Measurements from ENCODE around the gene CHKB. TPM values are rescaled to one million over a fixed set of nuclear protein-coding genes. Genes with fewer than 3 reads are reported as not detected.

CHKB gene
- total RNA-seq, 4 donors from 2014 or later = 28.3 to 85.6 (median 34.9) TPM

GRCh38 chr22:50571264-50572175 is 11.1 kb downstream of the CHKB start:
- DNase-seq (ENCODE audit: low spot score) = no peak
- no peak for ATAC-seq (ENCODE audit: low FRiP score)
- no peak for TF ChIP-seq CTCF (IDR thresholded peaks at IDR 0.05)

- no peak for ATAC-seq (ENCODE audit: low FRiP score)
- DNase-seq (ENCODE audit: low spot score) = no peak
- TF ChIP-seq CTCF (IDR thresholded peaks at IDR 0.05) = no peak
Observed at GRCh38 chr22:50570861-50571260, 11.8 kb downstream of the CHKB start.

- ATAC-seq (ENCODE audit: low FRiP score) = no peak
- DNase-seq (ENCODE audit: low spot score) = no peak
- TF ChIP-seq CTCF (IDR thresholded peaks at IDR 0.05) = no peak
Observed at GRCh38 chr22:50569896-50570535, 12.6 kb downstream of the CHKB start.

GRCh38 chr22:50569041-50569459 is 13.6 kb downstream of the CHKB start:
- DNase-seq (ENCODE audit: low spot score) = no peak
- no peak for TF ChIP-seq CTCF (IDR thresholded peaks at IDR 0.05)
- ATAC-seq (ENCODE audit: low FRiP score) = no peak

GRCh38 chr22:50568626-50569025 is 14.0 kb downstream of the CHKB start:
- TF ChIP-seq CTCF (IDR thresholded peaks at IDR 0.05) = no peak
- no peak for ATAC-seq (ENCODE audit: low FRiP score)
- DNase-seq (ENCODE audit: low spot score) = no peak

GRCh38 chr22:50567721-50568252 is 14.9 kb downstream of the CHKB start:
- DNase-seq (ENCODE audit: low spot score) (no peak), ATAC-seq (ENCODE audit: low FRiP score) (no peak)
- no peak for TF ChIP-seq CTCF (IDR thresholded peaks at IDR 0.05)
